Measurements from ENCODE around the gene CHCHD6. TPM values are rescaled to one million over a fixed set of nuclear protein-coding genes. Genes with fewer than 3 reads are reported as not detected.

The CHCHD6 gene
- total RNA-seq, 2 experiments from 2014 or later = 17.2 to 17.7 TPM

DNA sequence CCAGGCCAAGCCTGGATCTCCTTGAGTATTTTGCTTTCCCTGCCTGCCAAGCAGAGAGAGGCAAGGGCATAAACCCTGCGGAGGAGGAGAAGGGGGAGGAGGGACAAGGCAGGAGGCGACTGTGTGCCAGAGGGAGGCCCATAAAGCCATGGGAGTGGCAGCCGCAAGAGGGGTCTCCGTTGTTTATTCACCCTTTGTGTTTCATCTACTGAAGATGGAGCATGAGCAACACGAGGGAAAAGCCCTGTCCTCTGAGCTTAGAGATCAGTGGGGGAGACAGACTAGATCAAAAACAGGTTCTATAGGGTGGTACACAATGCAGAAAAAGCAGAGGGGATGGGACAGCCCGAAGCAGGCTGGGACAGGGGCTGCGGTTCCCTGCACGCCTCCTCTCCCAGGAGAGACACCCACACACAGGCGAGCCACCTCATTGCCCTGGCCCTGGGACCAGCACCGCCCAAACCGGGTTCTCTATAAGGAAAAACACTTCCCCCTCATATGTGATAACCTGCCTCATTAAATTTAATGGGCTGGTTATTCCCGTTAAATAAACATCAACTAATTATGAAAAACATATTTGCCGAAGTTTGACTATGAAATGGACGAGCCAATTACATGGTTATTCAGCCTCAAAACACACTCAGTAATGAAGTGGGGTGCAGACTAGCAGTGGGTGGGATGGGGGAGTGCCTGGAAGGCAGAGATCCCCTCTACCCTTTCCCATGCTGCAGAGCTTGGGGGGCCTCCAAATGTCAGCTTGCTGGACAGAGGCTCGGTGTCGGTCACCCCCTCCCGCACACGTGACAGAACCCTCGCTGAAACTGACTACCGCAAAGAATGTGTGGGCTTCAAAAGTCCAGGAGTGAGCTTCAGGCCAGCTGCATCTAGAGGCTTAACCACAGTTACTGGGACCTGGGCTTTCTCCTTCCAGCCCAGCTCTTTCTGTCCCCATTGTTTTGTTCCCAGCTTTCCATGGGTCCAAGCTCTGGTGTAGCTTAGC, 264.7 kb downstream of the CHCHD6 start:
- DNase-seq = no peak
- intact Hi-C loops (cut with micrococcal nuclease) = no loop called here
- CTCF ChIA-PET = no interaction called here
- H3K4me3 Mint-ChIP-seq = no peak overlapping the region
- H3K36me3 Mint-ChIP-seq (ENCODE audit: low read depth) = no peaks in the 10 kb centered on the region
- no peaks in the 10 kb centered on the region for H3K27me3 Mint-ChIP-seq (ENCODE audit: low read depth)
- no peaks in the 10 kb centered on the region for H3K9me3 Mint-ChIP-seq
- no peak overlapping the region for H3K27ac Mint-ChIP-seq
- no peaks in the 10 kb centered on the region for H3K4me1 Mint-ChIP-seq (ENCODE audit: low read depth)

DNA sequence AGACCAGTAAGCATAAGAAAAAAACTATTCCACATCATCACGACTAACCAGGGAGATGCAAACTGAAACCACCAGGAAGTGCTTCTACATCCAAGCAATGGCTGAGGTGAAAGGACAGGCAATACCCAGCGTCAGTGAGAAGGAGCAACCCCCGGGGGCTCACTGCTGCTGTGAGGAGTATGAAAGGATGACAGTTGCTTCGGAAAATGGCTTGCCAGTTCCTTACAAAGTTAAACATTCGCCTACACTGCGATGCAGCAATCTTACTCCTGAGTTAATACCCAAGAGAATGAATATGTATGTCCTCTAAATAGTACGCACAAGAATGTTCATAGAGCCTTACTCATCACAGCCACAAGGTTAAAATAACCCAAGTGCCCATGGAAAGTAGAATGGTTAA, 265.5 kb downstream of the CHCHD6 start:
- no peak overlapping the region for H3K27ac Mint-ChIP-seq
- H3K36me3 Mint-ChIP-seq (ENCODE audit: low read depth) = peaks cover 2% of the 10 kb centered on the region
- intact Hi-C loops (cut with micrococcal nuclease) = no loop called here
- no peaks in the 10 kb centered on the region for H3K4me1 Mint-ChIP-seq (ENCODE audit: low read depth)
- H3K4me3 Mint-ChIP-seq = no peak overlapping the region
- DNase-seq = no peak
- H3K27me3 Mint-ChIP-seq (ENCODE audit: low read depth) = peaks cover under 1% of the 10 kb centered on the region
- H3K9me3 Mint-ChIP-seq = peaks cover 3% of the 10 kb centered on the region
- CTCF ChIA-PET = interaction anchor here (0.6 kb wide), 1 partner anchor 35 kb away, joined by 3 read pairs; no protein-coding TSS in a partner anchor

GRCh38 chr3:126970101-126970500, 266.1 kb downstream of the CHCHD6 start:
- Mint-ChIP-seq H3K36me3 (ENCODE audit: low read depth) (peaks cover 5% of the 10 kb centered on the region), H3K9me3 (peaks cover 8% of the 10 kb centered on the region), H3K27ac (no peak overlapping the region), H3K4me1 (ENCODE audit: low read depth) (no peaks in the 10 kb centered on the region), H3K4me3 (no peak overlapping the region), H3K27me3 (ENCODE audit: low read depth) (peaks cover 1% of the 10 kb centered on the region)
- DNase-seq = no peak
- intact Hi-C loops (cut with micrococcal nuclease) = no loop called here
- CTCF ChIA-PET = interaction anchor here (0.6 kb wide), 1 partner anchor 34 kb away, joined by 3 read pairs; no protein-coding TSS in a partner anchor

DNA sequence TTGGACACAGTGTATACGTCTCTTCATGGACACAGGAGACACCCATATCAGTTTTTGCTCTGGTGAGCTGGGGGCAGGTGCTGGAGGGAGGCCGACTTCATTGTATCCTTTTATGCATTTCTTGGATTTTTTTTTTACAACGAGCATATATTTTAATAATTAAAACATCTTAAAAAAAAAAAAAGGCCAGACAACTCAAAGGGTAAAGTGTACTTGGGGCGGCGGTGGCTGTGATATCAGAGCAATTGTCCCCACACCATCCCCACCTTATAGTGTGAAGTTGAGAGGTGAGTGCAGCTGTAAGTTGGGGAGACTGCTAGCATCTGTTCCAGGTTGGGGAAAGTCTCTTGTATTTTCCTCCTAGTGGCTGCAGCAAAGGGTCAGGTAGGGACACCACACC, 266.9 kb downstream of the CHCHD6 start:
- no peak overlapping the region for H3K4me3 Mint-ChIP-seq
- H3K36me3 Mint-ChIP-seq (ENCODE audit: low read depth) = peaks cover 7% of the 10 kb centered on the region
- H3K9me3 Mint-ChIP-seq = peaks cover 10% of the 10 kb centered on the region
- DNase-seq = no peak
- no peak overlapping the region for H3K27ac Mint-ChIP-seq
- H3K4me1 Mint-ChIP-seq (ENCODE audit: low read depth) = no peaks in the 10 kb centered on the region
- intact Hi-C loops (cut with micrococcal nuclease) = no loop called here
- H3K27me3 Mint-ChIP-seq (ENCODE audit: low read depth) = peaks cover 1% of the 10 kb centered on the region
- CTCF ChIA-PET = no interaction called here

DNA sequence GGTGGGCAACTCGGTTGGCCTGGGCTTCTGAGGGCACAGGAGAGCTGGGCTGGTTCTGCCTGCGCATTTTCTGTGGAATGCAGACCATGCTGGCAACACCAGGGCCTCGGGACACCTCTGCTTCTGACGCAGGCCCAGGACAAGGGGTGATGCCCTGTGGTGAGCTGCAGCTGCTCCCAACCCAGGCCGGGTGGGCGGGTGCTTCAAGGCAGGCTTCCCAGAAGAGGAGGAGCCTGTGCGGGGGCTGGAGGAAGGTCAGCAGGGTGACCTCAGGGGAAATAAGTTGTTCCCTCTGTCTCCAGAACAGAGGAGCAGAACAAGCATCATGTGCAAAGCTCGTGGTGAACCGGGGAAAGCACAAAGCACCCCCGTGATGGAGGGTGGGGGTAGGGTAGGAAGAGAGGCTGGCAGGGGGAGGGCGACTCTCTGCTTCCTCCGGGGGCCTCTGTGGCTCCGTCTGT, 267.9 kb downstream of the CHCHD6 start:
- peaks cover 10% of the 10 kb centered on the region for H3K9me3 Mint-ChIP-seq
- intact Hi-C loops (cut with micrococcal nuclease) = no loop called here
- no peak for DNase-seq
- peaks cover 7% of the 10 kb centered on the region for H3K36me3 Mint-ChIP-seq (ENCODE audit: low read depth)
- no peaks in the 10 kb centered on the region for H3K4me1 Mint-ChIP-seq (ENCODE audit: low read depth)
- peaks cover 1% of the 10 kb centered on the region for H3K27me3 Mint-ChIP-seq (ENCODE audit: low read depth)
- CTCF ChIA-PET = interaction anchor here (0.6 kb wide), 1 partner anchor 10 kb away, joined by 3 read pairs; no protein-coding TSS in a partner anchor
- H3K4me3 Mint-ChIP-seq = no peak overlapping the region
- no peak overlapping the region for H3K27ac Mint-ChIP-seq

GRCh38 chr3:126972866-126973265, 268.8 kb downstream of the CHCHD6 start:
- Mint-ChIP-seq H3K4me3 (no peak overlapping the region), H3K4me1 (ENCODE audit: low read depth) (no peaks in the 10 kb centered on the region), H3K9me3 (peaks cover 10% of the 10 kb centered on the region), H3K27me3 (ENCODE audit: low read depth) (peaks cover 1% of the 10 kb centered on the region), H3K36me3 (ENCODE audit: low read depth) (peaks cover 7% of the 10 kb centered on the region), H3K27ac (no peak overlapping the region)
- DNase-seq = no peak
- CTCF ChIA-PET = interaction anchor here (0.9 kb wide), 1 partner anchor 8 kb away, joined by 3 read pairs; no protein-coding TSS in a partner anchor
- intact Hi-C loops (cut with micrococcal nuclease) = no loop called here

GRCh38 chr3:126973814-126974213, 269.8 kb downstream of the CHCHD6 start:
- CTCF ChIA-PET = interaction anchor here (1.0 kb wide), 1 partner anchor 38 kb away, joined by 3 read pairs; no protein-coding TSS in a partner anchor
- intact Hi-C loops (cut with micrococcal nuclease) = no loop called here

GRCh38 chr3:126974756-126975155, 270.7 kb downstream of the CHCHD6 start:
- Mint-ChIP-seq H3K27me3 (ENCODE audit: low read depth) (peaks cover 5% of the 10 kb centered on the region), H3K27ac (no peak overlapping the region), H3K36me3 (ENCODE audit: low read depth) (peaks cover 7% of the 10 kb centered on the region), H3K4me1 (ENCODE audit: low read depth) (peaks cover 6% of the 10 kb centered on the region), H3K4me3 (no peak overlapping the region), H3K9me3 (peaks cover 10% of the 10 kb centered on the region)
- CTCF ChIA-PET = no interaction called here
- intact Hi-C loops (cut with micrococcal nuclease) = no loop called here
- DNase-seq = no peak

More at GRCh38 chr3:126973814-126974213, 269.8 kb downstream of the CHCHD6 start:
- Mint-ChIP-seq H3K36me3 (ENCODE audit: low read depth) (peaks cover 7% of the 10 kb centered on the region), H3K27me3 (ENCODE audit: low read depth) (peaks cover 5% of the 10 kb centered on the region), H3K4me3 (no peak overlapping the region), H3K27ac (no peak overlapping the region), H3K9me3 (peaks cover 10% of the 10 kb centered on the region), H3K4me1 (ENCODE audit: low read depth) (no peaks in the 10 kb centered on the region)
- no peak for DNase-seq

DNA sequence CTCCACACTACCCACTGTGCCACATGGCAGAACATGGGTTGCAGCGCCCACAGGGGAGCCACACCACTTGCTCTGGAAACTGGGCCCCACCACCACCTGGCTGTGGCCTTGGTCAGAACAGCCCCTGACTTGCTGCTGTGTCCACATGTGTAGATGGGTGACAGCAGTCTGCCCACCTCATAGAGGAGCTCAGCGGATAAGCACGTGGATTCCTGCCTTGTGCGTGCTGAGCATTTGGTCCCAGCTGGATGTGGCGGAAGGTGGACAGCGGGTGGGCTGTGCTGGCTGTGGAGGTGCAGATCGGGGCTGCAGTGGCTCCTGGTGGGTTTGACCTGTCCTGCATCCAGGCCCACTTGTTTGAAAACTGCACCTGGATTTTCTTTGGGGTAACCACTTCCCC, 272.9 kb downstream of the CHCHD6 start:
- peaks cover 10% of the 10 kb centered on the region for H3K4me1 Mint-ChIP-seq (ENCODE audit: low read depth)
- CTCF ChIA-PET = no interaction called here

GRCh38 chr3:126977821-126978220, 273.8 kb downstream of the CHCHD6 start:
- CTCF ChIA-PET = no interaction called here
- H3K4me3 Mint-ChIP-seq = no peak overlapping the region
- H3K27ac Mint-ChIP-seq = no peak overlapping the region
- peaks cover 5% of the 10 kb centered on the region for H3K27me3 Mint-ChIP-seq (ENCODE audit: low read depth)
- H3K36me3 Mint-ChIP-seq (ENCODE audit: low read depth) = peaks cover 7% of the 10 kb centered on the region
- DNase-seq = no peak
- intact Hi-C loops (cut with micrococcal nuclease) = no loop called here
- H3K4me1 Mint-ChIP-seq (ENCODE audit: low read depth) = peaks cover 15% of the 10 kb centered on the region
- H3K9me3 Mint-ChIP-seq = peaks cover 10% of the 10 kb centered on the region

More for the DNA sequence above, 272.9 kb downstream of the CHCHD6 start:
- no peak for DNase-seq
- peaks cover 10% of the 10 kb centered on the region for H3K9me3 Mint-ChIP-seq
- H3K4me3 Mint-ChIP-seq = no peak overlapping the region
- peaks cover 7% of the 10 kb centered on the region for H3K36me3 Mint-ChIP-seq (ENCODE audit: low read depth)
- peaks cover 5% of the 10 kb centered on the region for H3K27me3 Mint-ChIP-seq (ENCODE audit: low read depth)
- intact Hi-C loops (cut with micrococcal nuclease) = no loop called here
- H3K27ac Mint-ChIP-seq = no peak overlapping the region

GRCh38 chr3:126978291-126978690, 274.3 kb downstream of the CHCHD6 start:
- no peak overlapping the region for H3K27ac Mint-ChIP-seq
- CTCF ChIA-PET = no interaction called here
- peaks cover 5% of the 10 kb centered on the region for H3K27me3 Mint-ChIP-seq (ENCODE audit: low read depth)
- H3K4me3 Mint-ChIP-seq = no peak overlapping the region
- no peak for DNase-seq
- intact Hi-C loops (cut with micrococcal nuclease) = no loop called here
- H3K4me1 Mint-ChIP-seq (ENCODE audit: low read depth) = peaks cover 15% of the 10 kb centered on the region
- H3K36me3 Mint-ChIP-seq (ENCODE audit: low read depth) = peaks cover 7% of the 10 kb centered on the region
- peaks cover 10% of the 10 kb centered on the region for H3K9me3 Mint-ChIP-seq

- Mint-ChIP-seq H3K36me3 (ENCODE audit: low read depth) (peaks cover 7% of the 10 kb centered on the region), H3K4me3 (no peak overlapping the region), H3K27me3 (ENCODE audit: low read depth) (peaks cover 5% of the 10 kb centered on the region), H3K27ac (no peak overlapping the region), H3K9me3 (peaks cover 10% of the 10 kb centered on the region), H3K4me1 (ENCODE audit: low read depth) (peaks cover 15% of the 10 kb centered on the region)
- CTCF ChIA-PET = no interaction called here
- intact Hi-C loops (cut with micrococcal nuclease) = no loop called here
- DNase-seq = no peak
These were observed 275.1 kb downstream of the CHCHD6 start for GRCh38 chr3:126979046-126979628.

All from activated naive CD4-positive, alpha-beta T cell treated with anti-CD3 and anti-CD28 coated beads for 36 hours (primary cell).